Measurements from ENCODE around the gene EPOP.

DNA sequence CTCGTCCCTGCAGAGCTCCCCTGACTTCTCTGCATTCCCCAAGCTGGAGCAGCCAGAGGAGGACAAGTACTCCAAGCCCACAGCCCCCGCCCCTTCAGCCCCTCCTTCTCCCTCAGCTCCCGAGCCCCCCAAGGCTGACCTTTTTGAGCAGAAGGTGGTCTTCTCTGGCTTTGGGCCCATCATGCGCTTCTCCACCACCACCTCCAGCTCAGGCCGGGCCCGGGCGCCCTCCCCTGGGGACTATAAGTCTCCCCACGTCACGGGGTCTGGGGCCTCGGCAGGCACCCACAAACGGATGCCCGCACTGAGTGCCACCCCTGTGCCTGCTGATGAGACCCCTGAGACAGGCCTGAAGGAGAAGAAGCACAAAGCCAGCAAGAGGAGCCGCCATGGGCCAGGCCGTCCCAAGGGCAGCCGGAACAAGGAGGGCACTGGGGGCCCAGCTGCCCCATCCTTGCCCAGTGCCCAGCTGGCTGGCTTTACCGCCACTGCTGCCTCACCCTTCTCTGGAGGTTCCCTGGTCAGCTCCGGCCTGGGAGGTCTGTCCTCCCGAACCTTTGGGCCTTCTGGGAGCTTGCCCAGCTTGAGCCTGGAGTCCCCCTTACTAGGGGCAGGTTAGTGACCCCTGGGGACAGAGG, 41.7 kb upstream of the EPOP start:
- TF ChIP-seq, protein P1, sequence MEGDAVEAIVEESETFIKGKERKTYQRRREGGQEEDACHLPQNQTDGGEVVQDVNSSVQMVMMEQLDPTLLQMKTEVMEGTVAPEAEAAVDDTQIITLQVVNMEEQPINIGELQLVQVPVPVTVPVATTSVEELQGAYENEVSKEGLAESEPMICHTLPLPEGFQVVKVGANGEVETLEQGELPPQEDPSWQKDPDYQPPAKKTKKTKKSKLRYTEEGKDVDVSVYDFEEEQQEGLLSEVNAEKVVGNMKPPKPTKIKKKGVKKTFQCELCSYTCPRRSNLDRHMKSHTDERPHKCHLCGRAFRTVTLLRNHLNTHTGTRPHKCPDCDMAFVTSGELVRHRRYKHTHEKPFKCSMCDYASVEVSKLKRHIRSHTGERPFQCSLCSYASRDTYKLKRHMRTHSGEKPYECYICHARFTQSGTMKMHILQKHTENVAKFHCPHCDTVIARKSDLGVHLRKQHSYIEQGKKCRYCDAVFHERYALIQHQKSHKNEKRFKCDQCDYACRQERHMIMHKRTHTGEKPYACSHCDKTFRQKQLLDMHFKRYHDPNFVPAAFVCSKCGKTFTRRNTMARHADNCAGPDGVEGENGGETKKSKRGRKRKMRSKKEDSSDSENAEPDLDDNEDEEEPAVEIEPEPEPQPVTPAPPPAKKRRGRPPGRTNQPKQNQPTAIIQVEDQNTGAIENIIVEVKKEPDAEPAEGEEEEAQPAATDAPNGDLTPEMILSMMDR (conservative IDR thresholded peaks at IDR 0.05; ENCODE audit: low read length) = no peak
- TF ChIP-seq EZH2phosphoT487 (IDR thresholded peaks at IDR 0.05; ENCODE audit: borderline replicate concordance, low read depth, low read length) = no peak

All from OCI-LY7 (cell line).